HUES6 (cell line): ENCODE results near the gene VSTM5.
A peak's percentile ranks its signal among the peaks of the same experiment; 100 is the strongest.

Experiments
- H3K27ac ChIP-seq: 2 replicates; pipeline ENCODE4 v1.7.0; 2013; ENCODE audit warnings: low read depth, mild to moderate bottlenecking, low read length, inconsistent platforms
- H3K27me3 ChIP-seq: 2 replicates; pipeline ENCODE4 v1.6.1; 2013; ENCODE audit warnings: low read length; ENCODE audit not compliant: control insufficient read depth, insufficient read depth
- H3K36me3 ChIP-seq: 2 replicates; pipeline ENCODE4 v1.6.1; 2013; ENCODE audit warnings: low read length; ENCODE audit not compliant: control insufficient read depth, insufficient read depth
- H3K4me1 ChIP-seq: 2 replicates; pipeline ENCODE4 v1.6.1; 2013; ENCODE audit warnings: low read length; ENCODE audit not compliant: control insufficient read depth, insufficient read depth
- H3K4me3 ChIP-seq: 2 replicates; pipeline ENCODE4 v1.5.1; 2013; ENCODE audit warnings: low read depth, low read length
- H3K9ac ChIP-seq: one replicate; pipeline ENCODE4 v1.6.1; 2013; ENCODE audit warnings: mild to moderate bottlenecking, low read length
- H3K9me3 ChIP-seq: 2 replicates; pipeline ENCODE4 v1.6.1; 2013; ENCODE audit warnings: low read depth, low read length; ENCODE audit not compliant: control insufficient read depth, insufficient read depth

Gene VSTM5

DNA sequence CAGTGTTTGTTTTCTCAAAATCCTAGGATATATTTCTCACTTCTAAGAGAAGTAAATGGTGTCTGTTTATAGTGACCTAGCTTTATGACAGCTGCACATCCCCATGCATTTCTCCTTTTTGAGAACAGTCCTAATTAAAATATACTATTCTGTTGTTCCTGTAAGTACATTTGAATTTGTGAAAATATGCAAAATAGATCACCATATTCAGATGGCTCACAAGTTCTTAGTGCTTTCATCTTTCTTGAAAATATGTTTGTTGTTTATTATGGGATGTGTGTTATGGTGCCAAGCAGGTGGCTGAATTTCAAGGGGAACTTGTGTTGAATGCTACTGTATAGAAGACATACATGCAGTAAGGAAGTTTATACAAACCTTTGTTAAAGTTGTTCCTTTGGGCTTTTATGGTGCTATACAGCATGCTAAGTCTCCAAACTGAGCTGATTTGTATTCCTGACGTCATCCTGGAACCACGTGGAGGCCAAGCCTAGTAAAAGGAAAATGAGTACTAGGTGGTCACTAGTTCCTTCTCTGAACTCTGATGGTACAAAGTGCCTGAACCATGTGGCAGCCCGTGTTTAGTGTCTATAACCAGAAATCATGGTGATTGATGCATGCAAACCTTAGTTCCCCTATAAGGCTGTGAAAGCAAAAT is 7.8 kb upstream of the VSTM5 start:
- no peak overlapping the region for H3K27ac ChIP-seq
- H3K9ac ChIP-seq, result no peak overlapping the region
- peaks cover 22% of the 10 kb centered on the region for H3K4me1 ChIP-seq
- no peaks in the 10 kb centered on the region for H3K36me3 ChIP-seq
- H3K27me3 ChIP-seq, result no peaks in the 10 kb centered on the region
- no peaks in the 10 kb centered on the region for H3K9me3 ChIP-seq
- no peak overlapping the region for H3K4me3 ChIP-seq

DNA sequence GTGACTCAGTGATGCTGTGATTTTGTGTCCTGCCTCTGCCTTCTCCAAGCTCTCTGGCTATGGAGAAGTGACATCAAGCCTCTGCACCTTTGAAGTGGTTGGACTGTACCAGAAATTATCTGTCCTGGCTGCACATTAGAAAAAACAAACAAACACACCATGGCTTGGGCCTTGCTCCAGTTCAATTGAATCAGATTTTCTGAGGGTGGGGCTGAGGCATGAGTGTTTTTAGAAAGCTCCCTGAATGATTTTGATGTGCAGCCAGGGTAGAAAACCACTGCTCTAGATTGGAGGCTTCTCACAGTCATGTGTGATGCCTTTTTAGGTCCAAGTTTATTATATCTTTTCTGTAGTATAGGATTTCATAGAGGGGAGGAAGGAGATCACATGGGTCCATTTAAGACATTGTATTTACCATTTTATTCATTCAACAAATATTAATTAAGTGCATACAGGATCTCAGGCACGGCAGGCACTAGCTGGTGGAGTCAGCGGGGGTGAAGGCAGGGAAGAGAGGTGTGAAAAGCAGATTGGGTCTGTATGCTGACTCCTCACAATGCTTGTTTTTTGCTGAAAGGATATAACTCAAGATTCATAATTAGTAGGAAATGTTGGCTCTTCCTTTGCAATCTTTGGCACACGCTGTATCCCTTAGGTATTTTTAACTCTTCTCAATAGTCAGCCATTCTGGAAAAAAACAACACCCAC is 7.1 kb upstream of the VSTM5 start:
- Histone ChIP-seq H3K9ac (no peak overlapping the region), H3K9me3 (no peaks in the 10 kb centered on the region), H3K4me3 (no peak overlapping the region), H3K27me3 (no peaks in the 10 kb centered on the region), H3K36me3 (no peaks in the 10 kb centered on the region), H3K4me1 (peaks cover 22% of the 10 kb centered on the region), H3K27ac (no peak overlapping the region)

DNA sequence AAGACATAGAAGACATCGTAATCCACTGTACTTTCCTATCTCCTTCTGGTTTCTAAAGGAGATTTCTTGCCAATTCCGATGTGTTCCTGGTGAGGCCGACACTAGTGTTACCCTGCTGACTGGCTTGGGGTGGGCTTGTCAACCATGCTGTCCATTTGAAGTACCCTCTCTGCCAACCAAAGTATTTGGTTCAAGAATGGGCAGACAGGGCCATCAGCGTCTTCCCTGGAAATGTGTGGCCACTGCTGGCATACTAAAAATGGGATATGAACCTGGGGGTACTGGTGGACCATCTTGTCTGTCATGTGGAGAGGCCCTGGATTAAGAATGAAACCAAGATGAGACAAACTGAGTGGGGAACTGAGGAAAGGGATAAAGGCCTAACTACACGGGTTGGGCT is 1.8 kb upstream of the VSTM5 start:
- no peak overlapping the region for H3K27ac ChIP-seq
- H3K9me3 ChIP-seq, result no peaks in the 10 kb centered on the region
- no peak overlapping the region for H3K4me3 ChIP-seq
- peaks cover 12% of the 10 kb centered on the region; the same call in 1 of the 2 replicates for H3K4me1 ChIP-seq
- no peak overlapping the region for H3K9ac ChIP-seq
- peaks cover 3% of the 10 kb centered on the region; the same call in 1 of the 2 replicates for H3K27me3 ChIP-seq
- H3K36me3 ChIP-seq, result no peaks in the 10 kb centered on the region

DNA sequence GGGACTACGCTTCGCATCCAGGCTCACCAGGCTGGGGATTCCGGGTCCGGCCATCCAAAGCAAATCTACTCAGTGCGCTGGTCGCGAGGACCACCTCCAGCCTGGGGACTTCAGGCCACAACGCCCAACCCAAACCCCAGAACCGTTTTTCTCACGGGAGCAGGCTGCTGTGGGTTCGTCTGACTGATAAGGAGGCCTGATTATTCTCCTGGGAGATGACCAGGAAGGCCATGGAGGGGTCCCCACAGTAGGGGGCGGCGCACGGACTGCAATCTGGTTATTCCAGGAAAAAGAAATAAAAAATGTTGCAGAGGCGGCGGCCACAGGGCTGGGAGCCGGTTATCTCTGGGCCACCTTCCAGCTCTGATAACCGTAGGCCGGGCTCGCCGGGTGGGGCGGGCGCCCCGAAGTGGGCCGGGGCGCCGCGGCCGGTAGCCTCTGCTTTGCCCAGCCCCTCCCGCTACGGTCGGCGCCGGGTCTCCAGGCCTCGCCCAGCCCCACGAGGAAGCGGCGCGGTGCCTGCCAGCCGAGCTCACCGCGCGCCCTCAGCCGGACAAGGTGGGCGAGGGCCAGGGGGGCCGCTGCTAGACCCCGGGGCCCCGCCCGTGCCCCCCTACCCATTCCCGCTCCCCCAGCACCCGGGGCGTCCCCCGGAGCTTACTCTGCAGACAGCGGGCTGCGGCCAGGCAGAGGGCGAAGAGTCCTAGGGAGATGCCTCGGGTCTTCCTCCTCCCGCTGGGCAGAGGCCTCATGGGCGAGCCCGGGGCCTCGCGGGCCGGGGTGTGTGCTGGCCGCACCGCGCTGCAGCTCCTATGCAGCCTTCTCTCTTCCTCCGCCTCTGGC is 446 bp downstream of the VSTM5 start:
- Histone ChIP-seq H3K27me3 (peaks cover 3% of the 10 kb centered on the region; the same call in 1 of the 2 replicates), H3K27ac (no peak overlapping the region), H3K4me3 (peak overlapping the region; percentile 40; the same call in 1 of the 2 replicates), H3K9me3 (no peaks in the 10 kb centered on the region), H3K36me3 (no peaks in the 10 kb centered on the region), H3K4me1 (peaks cover 4% of the 10 kb centered on the region; the same call in 1 of the 2 replicates), H3K9ac (no peak overlapping the region)

- no peak overlapping the region for H3K27ac ChIP-seq
- H3K27me3 ChIP-seq, result peaks cover 3% of the 10 kb centered on the region; the same call in 1 of the 2 replicates
- no peaks in the 10 kb centered on the region for H3K36me3 ChIP-seq
- no peak overlapping the region for H3K4me3 ChIP-seq
- H3K9ac ChIP-seq, result no peak overlapping the region
- peaks cover 9% of the 10 kb centered on the region for H3K4me1 ChIP-seq
- no peaks in the 10 kb centered on the region for H3K9me3 ChIP-seq
Observed at GRCh38 chr11:93849201-93849600, 1.2 kb downstream of the VSTM5 start.

GRCh38 chr11:93846411-93846810 is 4.0 kb downstream of the VSTM5 start:
- Histone ChIP-seq H3K36me3 (no peaks in the 10 kb centered on the region), H3K9me3 (no peaks in the 10 kb centered on the region), H3K9ac (no peak overlapping the region), H3K27ac (no peak overlapping the region), H3K4me3 (no peak overlapping the region), H3K27me3 (peaks cover 3% of the 10 kb centered on the region; the same call in 1 of the 2 replicates), H3K4me1 (peaks cover 9% of the 10 kb centered on the region)

- Histone ChIP-seq H3K9ac (no peak overlapping the region), H3K4me3 (no peak overlapping the region), H3K27ac (no peak overlapping the region), H3K36me3 (no peaks in the 10 kb centered on the region), H3K4me1 (peaks cover 12% of the 10 kb centered on the region; the same call in 1 of the 2 replicates), H3K27me3 (no peaks in the 10 kb centered on the region; the same call in 1 of the 2 replicates), H3K9me3 (no peaks in the 10 kb centered on the region)
Observed at GRCh38 chr11:93845181-93846092, 5.0 kb downstream of the VSTM5 start.

DNA sequence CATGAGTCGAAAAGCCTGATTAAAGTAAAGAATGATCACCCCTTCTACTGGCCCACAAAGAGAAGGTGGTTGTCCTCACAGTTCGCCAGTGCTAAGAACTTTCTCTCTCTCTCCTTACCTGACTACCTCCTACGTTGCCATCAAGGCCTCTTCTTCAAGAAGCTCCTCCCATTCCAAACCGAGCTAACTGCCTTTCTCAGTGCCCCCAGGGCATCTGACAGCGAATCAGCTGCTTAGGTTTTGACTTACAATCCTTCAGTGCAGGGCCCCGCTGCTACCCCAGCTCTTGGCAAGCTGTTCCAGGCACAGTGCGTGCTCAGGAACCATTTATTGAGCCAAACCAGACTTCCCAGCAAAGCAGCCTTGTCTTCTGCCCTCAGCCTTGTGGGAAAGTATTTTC is 5.8 kb downstream of the VSTM5 start:
- Histone ChIP-seq H3K4me1 (peaks cover 10% of the 10 kb centered on the region; the same call in 1 of the 2 replicates), H3K4me3 (no peak overlapping the region), H3K9ac (no peak overlapping the region), H3K27me3 (no peaks in the 10 kb centered on the region; the same call in 1 of the 2 replicates), H3K27ac (no peak overlapping the region), H3K36me3 (no peaks in the 10 kb centered on the region), H3K9me3 (no peaks in the 10 kb centered on the region)

GRCh38 chr11:93843906-93844305 is 6.5 kb downstream of the VSTM5 start:
- H3K27ac ChIP-seq, result no peak overlapping the region
- peaks cover 9% of the 10 kb centered on the region; the same call in 1 of the 2 replicates for H3K4me1 ChIP-seq
- no peak overlapping the region for H3K4me3 ChIP-seq
- no peaks in the 10 kb centered on the region for H3K36me3 ChIP-seq
- H3K27me3 ChIP-seq, result no peaks in the 10 kb centered on the region
- H3K9ac ChIP-seq, result no peak overlapping the region
- H3K9me3 ChIP-seq, result no peaks in the 10 kb centered on the region

- Histone ChIP-seq H3K27ac (no peak overlapping the region), H3K36me3 (no peaks in the 10 kb centered on the region), H3K4me1 (peaks cover 9% of the 10 kb centered on the region; the same call in 1 of the 2 replicates), H3K27me3 (no peaks in the 10 kb centered on the region), H3K4me3 (no peak overlapping the region), H3K9ac (no peak overlapping the region), H3K9me3 (no peaks in the 10 kb centered on the region)
Observed at GRCh38 chr11:93842461-93842860, 8.0 kb downstream of the VSTM5 start.
